Dermis blood vessel endothelial cell (primary cell): ENCODE results near the gene NCBP1. TPM values are rescaled to one million over a fixed set of nuclear protein-coding genes. Genes with fewer than 3 reads are reported as not detected.

Experiments used
- DNase-seq: peaks from one replicate; pipeline ENCODE4 v3.0.0; 2010
- total RNA-seq: library from RNA; depleted of rRNA; stranded (reverse); fragments of >200 nt; gene quantifications from 2 replicates; pipeline ENCODE4 v1.2.3, GENCODE V29; 2014

NCBP1 gene
- total RNA-seq, 1 donor from 2014 or later = 42.2 TPM

DNA sequence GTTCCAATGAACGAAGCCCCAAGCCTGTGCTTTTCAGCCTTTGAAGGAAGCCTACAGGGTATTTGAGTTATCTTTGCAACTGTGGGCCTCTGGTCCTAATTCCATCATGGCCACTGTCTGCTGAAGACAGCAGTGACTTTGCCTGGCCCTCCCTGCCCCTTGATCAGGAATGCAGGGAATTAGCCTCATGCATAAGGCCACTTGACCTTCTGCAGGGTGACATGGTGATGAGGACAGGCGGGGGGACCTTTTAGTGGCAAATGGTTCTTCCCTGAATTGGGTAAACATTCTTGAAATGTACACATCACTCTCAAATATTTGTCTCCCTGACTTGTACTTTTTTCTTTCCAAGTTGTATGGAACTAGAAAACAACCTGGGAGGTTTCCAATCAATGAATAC, 88.7 kb downstream of the NCBP1 start:
- no peak for DNase-seq

Other genes starting within 250 kb of the NCBP1 start
- 15.8 and 20.8 TPM in 2 replicates for gene TDRD7, start 221.7 kb upstream of the NCBP1 start, total RNA-seq
- 3.7 and 5.2 TPM in 2 replicates for gene TMOD1, start 132.2 kb upstream of the NCBP1 start, total RNA-seq
- gene TSTD2, start 453 bp upstream of the NCBP1 start, total RNA-seq = 15.0 and 15.3 TPM in 2 replicates
- gene XPA, start 63.5 kb downstream of the NCBP1 start, total RNA-seq = 8.3 and 11.9 TPM in 2 replicates
- gene FOXE1, start 219.4 kb downstream of the NCBP1 start, total RNA-seq = 0.09 and 0.17 TPM in 2 replicates